SK-N-SH (cell line): ENCODE results near the gene SAMD1. TPM values are rescaled to one million over a fixed set of nuclear protein-coding genes. Genes with fewer than 3 reads are reported as not detected.
A peak's percentile ranks its signal among the peaks of the same experiment; 100 is the strongest.

Experiments used
- CTCF ChIA-PET: fragments of 300-600, 350-600 bp; formaldehyde crosslinking; extraction: SDS; loops from one replicate; lab custom pipeline; 2021; lab: Yijun Ruan, JAX
- POLR2A ChIA-PET: fragments of 350-600 bp; sonication (Branson Sonifier 250); formaldehyde crosslinking; extraction: SDS; loops from one replicate; lab custom pipeline; 2020; ENCODE audit warnings: antibody characterized with exemption, inconsistent platforms; lab: Yijun Ruan, JAX
- DNase-seq: peaks from one replicate; pipeline ENCODE4 v3.0.0; 2012
- H2AFZ ChIP-seq: fragments of 200-600 bp; sonication (generic); 2 replicates; pipeline ENCODE4 v1.8.1; 2016; ENCODE audit warnings: antibody characterized with exemption, mild to moderate bottlenecking, low read depth
- H3F3A ChIP-seq: fragments of 200-600 bp; sonication (generic); replicated peaks from 2 replicates; pipeline ENCODE3; 2016; ENCODE audit warnings: antibody characterized with exemption, mild to moderate bottlenecking; ENCODE audit not compliant: insufficient read depth
- H3K27ac ChIP-seq, 2 experiments: fragments of 200-500 bp in 1 of 2; fragments of 200-600 bp in 1 of 2; sonication (Bioruptor generic) in 1 of 2; sonication (generic), shearing (Covaris generic) in 1 of 2; 2 replicates each; pipeline versions ENCODE4 v1.5.1 to v1.6.1; 2014 to 2016; ENCODE audit warnings: low read depth in 2 of 2, inconsistent platforms in 1 of 2, low read length in 1 of 2, mild to moderate bottlenecking in 1 of 2, mixed read lengths in 1 of 2
- H3K27me3 ChIP-seq: fragments of 200-600 bp; sonication (generic), shearing (Covaris generic); 2 replicates; pipeline ENCODE4 v1.6.1; 2016; ENCODE audit warnings: mixed run types; ENCODE audit not compliant: insufficient read depth
- H3K36me3 ChIP-seq, 2 experiments: fragments of 200-500 bp in 1 of 2; fragments of 200-600 bp in 1 of 2; sonication (Bioruptor generic) in 1 of 2; sonication (generic) in 1 of 2; replicated peaks in 1 of 2; 2 replicates each; pipeline versions ENCODE3 to v1.5.1; 2014 to 2016; ENCODE audit warnings: low read length in 1 of 2, mild to moderate bottlenecking in 1 of 2; ENCODE audit not compliant: insufficient read depth in 2 of 2, control insufficient read depth in 1 of 2
- H3K4me1 ChIP-seq, 2 experiments: fragments of 200-500 bp in 1 of 2; fragments of 200-600 bp in 1 of 2; sonication (Bioruptor generic) in 1 of 2; sonication (generic), shearing (Covaris generic) in 1 of 2; 2 replicates each; pipeline versions ENCODE4 v1.5.1 to v1.6.1; 2014 to 2016; ENCODE audit warnings: low read depth in 1 of 2, low read length in 1 of 2, mixed run types in 1 of 2; ENCODE audit not compliant: insufficient read depth in 2 of 2, control insufficient read depth in 1 of 2
- H3K4me2 ChIP-seq: fragments of 200-600 bp; sonication (generic), shearing (Covaris generic); 2 replicates; pipeline ENCODE4 v1.6.1; 2017; ENCODE audit warnings: mixed run types
- H3K4me3 ChIP-seq, 2 experiments: fragments of 200-500 bp in 1 of 2; fragments of 200-600 bp in 1 of 2; sonication (Bioruptor generic) in 1 of 2; sonication (generic), shearing (Covaris generic) in 1 of 2; 2 replicates each; pipeline versions ENCODE4 v1.5.1 to v1.8.1; 2014 to 2016; ENCODE audit warnings: low read depth in 2 of 2, inconsistent platforms in 1 of 2, low read length in 1 of 2, mild to moderate bottlenecking in 1 of 2, mixed read lengths in 1 of 2, moderate library complexity in 1 of 2
- H3K79me2 ChIP-seq: fragments of 200-600 bp; sonication (generic); 2 replicates; pipeline ENCODE4 v1.8.1; 2017; ENCODE audit warnings: mild to moderate bottlenecking; ENCODE audit not compliant: insufficient read depth
- H3K9ac ChIP-seq: fragments of 200-600 bp; sonication (generic); 2 replicates; pipeline ENCODE4 v1.6.1; 2017; ENCODE audit warnings: mixed run types
- H3K9me2 ChIP-seq: fragments of 200-600 bp; sonication (generic); 2 replicates; pipeline ENCODE4 v1.6.1; 2017; ENCODE audit warnings: mixed run types
- H3K9me3 ChIP-seq: fragments of 200-600 bp; sonication (generic); 2 replicates; pipeline ENCODE4 v1.6.1; 2017; ENCODE audit warnings: mixed run types, mild to moderate bottlenecking, moderate library complexity
- H4K20me1 ChIP-seq: fragments of 200-600 bp; sonication (generic); 2 replicates; pipeline ENCODE4 v1.6.1; 2017; ENCODE audit warnings: mild to moderate bottlenecking, mixed run types; ENCODE audit not compliant: insufficient read depth
- CHD2 ChIP-seq: fragments of 150-350 bp; IDR thresholded peaks from 2 replicates; pipeline ENCODE4 v1.6.1; 2018; ENCODE audit warnings: low read length; ENCODE audit not compliant: partially characterized antibody
- ELF1 ChIP-seq: IDR thresholded peaks from 2 replicates; pipeline ENCODE4 v1.4.0; 2012
- EP300 ChIP-seq, 2 experiments: IDR thresholded peaks; 2 replicates each; pipeline versions ENCODE4 v1.4.0 to v1.6.1; 2012; ENCODE audit warnings: borderline replicate concordance in 1 of 2, low read depth in 1 of 2, low read length in 1 of 2
- FOSL2 ChIP-seq: IDR thresholded peaks from 2 replicates; pipeline ENCODE4 v1.4.0; 2012; ENCODE audit warnings: low read depth, mild to moderate bottlenecking, moderate library complexity, borderline replicate concordance
- FOXJ3 ChIP-seq: sonication (generic); formaldehyde crosslinking; IDR thresholded peaks from 2 replicates; pipeline ENCODE4 v1.5.1; 2020; ENCODE audit warnings: mild to moderate bottlenecking, missing genetic modification reagents
- FOXM1 ChIP-seq: IDR thresholded peaks from 2 replicates; pipeline ENCODE4 v1.4.0; 2012; ENCODE audit warnings: low read depth, mild to moderate bottlenecking
- JUND ChIP-seq: IDR thresholded peaks from 2 replicates; pipeline ENCODE4 v1.4.0; 2012
- MEF2A ChIP-seq: IDR thresholded peaks from 2 replicates; pipeline ENCODE4 v1.4.0; 2012; ENCODE audit warnings: low read depth, borderline replicate concordance
- NFIC ChIP-seq: IDR thresholded peaks from 2 replicates; pipeline ENCODE4 v1.4.0; 2012; ENCODE audit warnings: borderline replicate concordance
- NRF1 ChIP-seq: IDR thresholded peaks from 2 replicates; pipeline ENCODE4 v1.6.1; 2012; ENCODE audit warnings: low read depth, mild to moderate bottlenecking, low read length
- RFX5 ChIP-seq: IDR thresholded peaks from 2 replicates; pipeline ENCODE4 v1.6.1; 2012; ENCODE audit warnings: mild to moderate bottlenecking, improper control_type of control experiment, low read length
- TCF12 ChIP-seq: IDR thresholded peaks from 2 replicates; pipeline ENCODE4 v1.4.0; 2012
- YY1 ChIP-seq: IDR thresholded peaks from 2 replicates; pipeline ENCODE4 v1.4.0; 2012; ENCODE audit warnings: low read depth, mild to moderate bottlenecking
- WGBS: methylation state at CpG from one replicate; pipeline ENCODE4 v1.1.6; 2017; ENCODE audit warnings: low lambda C conversion rate; 5-methylcytosine and 5-hydroxymethylcytosine counted together
- polyA plus RNA-seq, 3 experiments: library from polyadenylated mRNA; depleted of rRNA; stranded (reverse); fragments of >200 nt; gene quantifications; 2 replicates each; pipeline ENCODE4 v1.2.3, GENCODE V29; 2012
- TF ChIP-seq, protein P1 (sequence below): fragments of 150-350 bp; IDR thresholded peaks from 2 replicates; pipeline ENCODE4 v1.6.1; 2017; ENCODE audit warnings: antibody characterized with exemption, low read length, low read depth, borderline replicate concordance
- TF ChIP-seq, protein P2 (sequence below): fragments of 200-600 bp; sonication (generic); IDR thresholded peaks from 2 replicates; pipeline ENCODE4 v1.6.1; 2017; ENCODE audit warnings: antibody characterized with exemption, mild to moderate bottlenecking, moderate library complexity
- TF ChIP-seq, protein P3 (sequence below): fragments of 150-350 bp; IDR thresholded peaks from 2 replicates; pipeline ENCODE4 v1.6.1; 2016; ENCODE audit warnings: mild to moderate bottlenecking, low read depth, low read length
- TF ChIP-seq, protein P4 (sequence below): IDR thresholded peaks from 2 replicates; pipeline ENCODE4 v1.4.0; 2012; ENCODE audit warnings: low read depth, borderline replicate concordance
- TF ChIP-seq, protein P5 (sequence below): IDR thresholded peaks from 2 replicates; pipeline ENCODE4 v1.4.0; 2012; ENCODE audit warnings: low read depth, borderline replicate concordance
- TF ChIP-seq, protein P6 (sequence below): IDR thresholded peaks from 2 replicates; pipeline ENCODE4; 2012
- TF ChIP-seq, protein P7 (sequence below): IDR thresholded peaks from 2 replicates; pipeline ENCODE4 v1.4.0; 2012; ENCODE audit warnings: low read depth

Gene SAMD1
- polyA plus RNA-seq, 1 of the 3 experiments (the other 2 are of a cell fraction), result 19.0 TPM

DNA sequence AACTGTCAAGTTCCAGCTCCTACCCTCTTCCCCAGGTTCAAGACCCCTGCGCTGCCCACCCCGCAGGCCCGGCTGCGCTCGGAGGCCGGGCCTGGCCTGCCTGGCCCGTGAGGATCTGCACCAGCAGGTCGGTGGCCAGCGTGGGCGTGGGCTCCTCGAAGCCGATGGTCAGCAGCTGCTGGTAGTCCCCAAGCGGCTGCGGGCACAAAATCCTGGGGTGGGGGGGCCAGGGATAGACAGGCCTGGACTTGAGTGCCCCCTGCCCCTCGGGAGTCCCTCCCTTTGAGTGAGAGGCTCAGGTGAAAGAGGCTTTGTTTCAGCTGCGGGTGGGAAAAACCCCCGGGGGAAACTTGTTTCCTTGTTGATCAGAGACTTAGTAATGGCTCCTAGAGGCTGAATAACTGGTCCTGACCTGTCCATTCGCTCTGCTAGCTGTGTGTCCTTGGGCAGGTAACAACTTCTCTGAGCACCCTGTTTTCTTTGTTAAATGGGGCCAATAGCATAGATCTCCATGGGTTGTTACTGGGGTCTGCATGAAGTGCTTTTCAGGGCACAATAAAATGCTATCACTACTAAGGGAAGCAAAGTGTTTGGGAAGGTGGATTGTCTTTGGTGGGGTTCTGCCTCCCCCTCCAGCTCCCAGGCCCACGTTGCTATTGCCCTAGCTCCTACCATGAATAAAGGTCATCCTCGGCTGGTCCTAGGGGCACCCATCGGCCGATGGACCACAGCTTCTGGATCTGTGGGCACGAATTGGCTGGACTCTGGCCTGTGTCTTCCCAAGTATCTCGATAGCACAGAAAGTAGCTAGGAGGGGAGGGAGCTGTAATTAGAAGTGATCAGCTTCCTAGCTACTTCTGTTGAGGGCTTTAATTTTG, 8.5 kb downstream of the SAMD1 start (continued):
- no peak for TF ChIP-seq RFX5

DNA sequence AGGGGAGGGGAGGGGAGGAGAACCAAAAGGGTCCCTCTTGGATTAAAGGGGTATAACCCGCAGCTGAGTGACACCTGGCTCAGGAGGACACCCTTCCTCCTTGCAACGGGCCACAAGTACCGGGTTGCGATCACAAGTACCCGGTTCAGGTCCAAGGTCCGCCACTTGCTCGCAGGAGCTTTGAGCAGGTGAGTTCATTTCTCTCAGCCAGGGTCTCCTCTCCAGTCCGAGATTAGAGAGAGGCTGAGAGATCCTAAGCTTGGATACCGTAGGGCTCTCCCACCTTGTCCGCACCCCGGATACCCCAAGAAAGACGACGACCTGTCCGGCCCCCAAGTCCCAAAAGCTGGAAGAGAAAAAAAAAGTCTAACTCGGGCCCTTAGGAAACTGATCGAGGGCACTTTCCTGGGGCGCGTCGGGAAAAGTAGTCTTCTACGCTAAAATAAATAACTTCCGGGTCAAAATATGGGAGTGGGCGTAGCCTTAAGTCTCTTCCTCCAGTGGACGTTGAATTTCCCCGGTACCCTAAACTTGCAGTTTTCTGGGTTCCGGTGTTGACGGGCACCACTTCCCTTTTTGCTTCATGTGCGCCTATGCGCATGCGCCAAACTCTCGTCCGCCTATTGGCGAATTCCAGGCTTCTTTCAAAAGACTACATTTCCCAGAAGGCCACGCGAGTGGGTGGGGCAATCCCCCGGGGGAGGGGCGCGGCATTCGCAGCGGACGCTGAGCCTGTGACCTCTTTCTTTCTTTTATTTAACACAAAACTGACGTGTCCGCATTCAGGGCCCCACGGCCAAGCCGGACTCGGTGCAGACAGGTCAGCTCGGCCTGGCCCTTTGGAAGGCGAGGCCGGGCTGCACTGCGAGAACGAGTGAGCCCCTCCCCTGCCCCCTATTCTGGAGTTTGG, 9.4 kb downstream of the SAMD1 start:
- peaks cover 3 to 12% of the 10 kb centered on the region in 2 experiments; a peak in 2 of 4 replicates for H3K4me1 ChIP-seq
- H4K20me1 ChIP-seq, result no peaks in the 10 kb centered on the region
- peaks cover 19% of the 10 kb centered on the region; the same call in 1 of the 2 replicates for H3K79me2 ChIP-seq
- peaks cover 0 to under 1% of the 10 kb centered on the region in 2 experiments for H3K36me3 ChIP-seq
- H3K4me2 ChIP-seq, result peak overlapping the region; percentile 94
- peaks cover 7% of the 10 kb centered on the region for H3F3A ChIP-seq
- POLR2A ChIA-PET, result interaction anchor here (0.8 to 1.6 kb wide), 4 partner anchors 9 to 316 kb away, joined by 3 to 5 read pairs (median 4); partner anchors contain the start of genes ASF1B, MISP3 and MRI1
- H3K27ac ChIP-seq, result peak overlapping the region; percentile 70 to 72
- H3K27me3 ChIP-seq, result no peaks in the 10 kb centered on the region
- peak; percentile 95 for DNase-seq
- peak overlapping the region; percentile 99 for H2AFZ ChIP-seq
- CTCF ChIA-PET, result interaction anchor here (0.6 to 6.6 kb wide), 10 partner anchors 9 to 490 kb away, joined by 3 to 37 read pairs (median 4); partner anchors contain the start of genes ASF1B, MISP3 and NDUFB7
- H3K4me3 ChIP-seq, result peak overlapping the region; percentile 68 to 95
- H3K9ac ChIP-seq, result peak overlapping the region; percentile 78
- no peaks in the 10 kb centered on the region for H3K9me2 ChIP-seq
- no peaks in the 10 kb centered on the region for H3K9me3 ChIP-seq
- WGBS, result under 1% methylated on average over 39 of the region's 50 CpGs
- TF ChIP-seq YY1 (no peak; the same call in 1 of the 2 replicates), FOXM1 (no peak), NFIC (no peak), FOXJ3 (no peak), FOSL2 (no peak), MEF2A (no peak), CHD2 (peak; percentile 91), TCF12 (peak; percentile 25; the same call in 1 of the 2 replicates), NRF1 (peak; percentile 85), JUND (no peak), EP300 (IDR thresholded peaks at IDR 0.05; ENCODE audit: borderline replicate concordance in 1 of 2, low read depth in 1 of 2, low read length in 1 of 2) (no peak), ELF1 (peak; percentile 96)
- TF ChIP-seq, protein P1, sequence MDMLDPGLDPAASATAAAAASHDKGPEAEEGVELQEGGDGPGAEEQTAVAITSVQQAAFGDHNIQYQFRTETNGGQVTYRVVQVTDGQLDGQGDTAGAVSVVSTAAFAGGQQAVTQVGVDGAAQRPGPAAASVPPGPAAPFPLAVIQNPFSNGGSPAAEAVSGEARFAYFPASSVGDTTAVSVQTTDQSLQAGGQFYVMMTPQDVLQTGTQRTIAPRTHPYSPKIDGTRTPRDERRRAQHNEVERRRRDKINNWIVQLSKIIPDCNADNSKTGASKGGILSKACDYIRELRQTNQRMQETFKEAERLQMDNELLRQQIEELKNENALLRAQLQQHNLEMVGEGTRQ, result no peak
- TF ChIP-seq, protein P2, sequence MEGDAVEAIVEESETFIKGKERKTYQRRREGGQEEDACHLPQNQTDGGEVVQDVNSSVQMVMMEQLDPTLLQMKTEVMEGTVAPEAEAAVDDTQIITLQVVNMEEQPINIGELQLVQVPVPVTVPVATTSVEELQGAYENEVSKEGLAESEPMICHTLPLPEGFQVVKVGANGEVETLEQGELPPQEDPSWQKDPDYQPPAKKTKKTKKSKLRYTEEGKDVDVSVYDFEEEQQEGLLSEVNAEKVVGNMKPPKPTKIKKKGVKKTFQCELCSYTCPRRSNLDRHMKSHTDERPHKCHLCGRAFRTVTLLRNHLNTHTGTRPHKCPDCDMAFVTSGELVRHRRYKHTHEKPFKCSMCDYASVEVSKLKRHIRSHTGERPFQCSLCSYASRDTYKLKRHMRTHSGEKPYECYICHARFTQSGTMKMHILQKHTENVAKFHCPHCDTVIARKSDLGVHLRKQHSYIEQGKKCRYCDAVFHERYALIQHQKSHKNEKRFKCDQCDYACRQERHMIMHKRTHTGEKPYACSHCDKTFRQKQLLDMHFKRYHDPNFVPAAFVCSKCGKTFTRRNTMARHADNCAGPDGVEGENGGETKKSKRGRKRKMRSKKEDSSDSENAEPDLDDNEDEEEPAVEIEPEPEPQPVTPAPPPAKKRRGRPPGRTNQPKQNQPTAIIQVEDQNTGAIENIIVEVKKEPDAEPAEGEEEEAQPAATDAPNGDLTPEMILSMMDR, result 0 out of 2 replicates have a peak, but pooled peaks have one; percentile 7
- TF ChIP-seq, protein P3, sequence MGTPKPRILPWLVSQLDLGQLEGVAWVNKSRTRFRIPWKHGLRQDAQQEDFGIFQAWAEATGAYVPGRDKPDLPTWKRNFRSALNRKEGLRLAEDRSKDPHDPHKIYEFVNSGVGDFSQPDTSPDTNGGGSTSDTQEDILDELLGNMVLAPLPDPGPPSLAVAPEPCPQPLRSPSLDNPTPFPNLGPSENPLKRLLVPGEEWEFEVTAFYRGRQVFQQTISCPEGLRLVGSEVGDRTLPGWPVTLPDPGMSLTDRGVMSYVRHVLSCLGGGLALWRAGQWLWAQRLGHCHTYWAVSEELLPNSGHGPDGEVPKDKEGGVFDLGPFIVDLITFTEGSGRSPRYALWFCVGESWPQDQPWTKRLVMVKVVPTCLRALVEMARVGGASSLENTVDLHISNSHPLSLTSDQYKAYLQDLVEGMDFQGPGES, result no peak
- TF ChIP-seq, protein P4, sequence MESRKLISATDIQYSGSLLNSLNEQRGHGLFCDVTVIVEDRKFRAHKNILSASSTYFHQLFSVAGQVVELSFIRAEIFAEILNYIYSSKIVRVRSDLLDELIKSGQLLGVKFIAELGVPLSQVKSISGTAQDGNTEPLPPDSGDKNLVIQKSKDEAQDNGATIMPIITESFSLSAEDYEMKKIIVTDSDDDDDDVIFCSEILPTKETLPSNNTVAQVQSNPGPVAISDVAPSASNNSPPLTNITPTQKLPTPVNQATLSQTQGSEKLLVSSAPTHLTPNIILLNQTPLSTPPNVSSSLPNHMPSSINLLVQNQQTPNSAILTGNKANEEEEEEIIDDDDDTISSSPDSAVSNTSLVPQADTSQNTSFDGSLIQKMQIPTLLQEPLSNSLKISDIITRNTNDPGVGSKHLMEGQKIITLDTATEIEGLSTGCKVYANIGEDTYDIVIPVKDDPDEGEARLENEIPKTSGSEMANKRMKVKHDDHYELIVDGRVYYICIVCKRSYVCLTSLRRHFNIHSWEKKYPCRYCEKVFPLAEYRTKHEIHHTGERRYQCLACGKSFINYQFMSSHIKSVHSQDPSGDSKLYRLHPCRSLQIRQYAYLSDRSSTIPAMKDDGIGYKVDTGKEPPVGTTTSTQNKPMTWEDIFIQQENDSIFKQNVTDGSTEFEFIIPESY, result no peak
- TF ChIP-seq, protein P5, sequence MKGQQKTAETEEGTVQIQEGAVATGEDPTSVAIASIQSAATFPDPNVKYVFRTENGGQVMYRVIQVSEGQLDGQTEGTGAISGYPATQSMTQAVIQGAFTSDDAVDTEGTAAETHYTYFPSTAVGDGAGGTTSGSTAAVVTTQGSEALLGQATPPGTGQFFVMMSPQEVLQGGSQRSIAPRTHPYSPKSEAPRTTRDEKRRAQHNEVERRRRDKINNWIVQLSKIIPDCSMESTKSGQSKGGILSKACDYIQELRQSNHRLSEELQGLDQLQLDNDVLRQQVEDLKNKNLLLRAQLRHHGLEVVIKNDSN, result no peak
- TF ChIP-seq, protein P6, sequence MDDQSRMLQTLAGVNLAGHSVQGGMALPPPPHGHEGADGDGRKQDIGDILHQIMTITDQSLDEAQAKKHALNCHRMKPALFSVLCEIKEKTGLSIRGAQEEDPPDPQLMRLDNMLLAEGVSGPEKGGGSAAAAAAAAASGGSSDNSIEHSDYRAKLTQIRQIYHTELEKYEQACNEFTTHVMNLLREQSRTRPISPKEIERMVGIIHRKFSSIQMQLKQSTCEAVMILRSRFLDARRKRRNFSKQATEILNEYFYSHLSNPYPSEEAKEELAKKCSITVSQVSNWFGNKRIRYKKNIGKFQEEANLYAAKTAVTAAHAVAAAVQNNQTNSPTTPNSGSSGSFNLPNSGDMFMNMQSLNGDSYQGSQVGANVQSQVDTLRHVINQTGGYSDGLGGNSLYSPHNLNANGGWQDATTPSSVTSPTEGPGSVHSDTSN, result no peak
- TF ChIP-seq, protein P7, sequence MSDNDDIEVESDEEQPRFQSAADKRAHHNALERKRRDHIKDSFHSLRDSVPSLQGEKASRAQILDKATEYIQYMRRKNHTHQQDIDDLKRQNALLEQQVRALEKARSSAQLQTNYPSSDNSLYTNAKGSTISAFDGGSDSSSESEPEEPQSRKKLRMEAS, result peak; percentile 4; the same call in 1 of the 2 replicates
